NOMO-1 treated with DMSO at 0.1 percent for 48 hours (cell line): ENCODE results near the gene GOLGA6C.
A peak's percentile ranks its signal among the peaks of the same experiment; 100 is the strongest.
"Not testable (repeated sequence)": the region's sequence is repeated elsewhere in the genome, so short reads cannot be mapped to it uniquely, and the experiment has no call there.

Experiments used
- DNase-seq: peaks from one replicate; lab custom pipeline; 2025; ENCODE audit not compliant: unreplicated experiment; lab: John Stamatoyannopoulos, UW

The GOLGA6C gene

GRCh38 chr15:75258034-75258433 is at the start of gene GOLGA6C:
GOLGA6C (plus strand) TSS chr15:75258334; CDS start chr15:75258599, 265 bp downstream.
- not testable (repeated sequence) for DNase-seq

DNA sequence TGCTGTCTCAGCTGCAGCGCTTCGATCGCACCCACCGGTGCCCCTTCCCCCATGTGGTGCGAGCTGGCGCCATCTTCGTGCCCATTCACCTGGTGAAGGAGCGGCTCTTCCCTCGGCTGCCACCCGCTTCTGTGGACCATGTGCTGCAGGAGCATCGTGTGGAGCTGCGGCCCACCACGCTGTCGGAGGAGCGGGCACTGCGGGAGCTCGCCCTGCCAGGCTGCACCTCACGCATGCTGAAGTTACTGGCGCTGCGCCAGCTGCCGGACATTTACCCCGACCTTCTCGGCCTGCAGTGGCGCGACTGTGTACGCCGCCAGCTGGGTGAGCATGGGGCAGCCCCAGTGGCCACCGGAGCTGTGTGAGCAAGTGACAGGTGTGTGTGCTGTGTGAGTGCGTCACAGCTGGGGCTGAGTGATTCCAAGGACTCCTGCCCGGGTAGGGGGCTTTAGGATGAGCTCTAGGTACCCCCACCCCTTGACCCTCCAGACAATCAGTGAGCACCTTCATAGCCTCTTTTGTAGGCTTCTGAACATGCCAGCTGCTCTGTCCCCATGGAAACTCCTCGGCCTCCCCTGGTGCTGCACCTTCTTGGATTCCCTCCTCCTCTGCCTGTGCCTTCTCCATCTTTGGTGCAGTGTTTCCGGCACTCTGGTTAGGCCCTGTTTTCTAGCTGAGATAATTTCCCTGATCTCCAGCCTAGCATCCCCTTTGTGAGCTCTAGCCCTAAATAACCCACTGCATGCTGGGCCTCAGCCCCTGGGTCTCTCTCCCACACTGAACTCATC is 49.4 kb upstream of the GOLGA6C start:
- no peak for DNase-seq

DNA sequence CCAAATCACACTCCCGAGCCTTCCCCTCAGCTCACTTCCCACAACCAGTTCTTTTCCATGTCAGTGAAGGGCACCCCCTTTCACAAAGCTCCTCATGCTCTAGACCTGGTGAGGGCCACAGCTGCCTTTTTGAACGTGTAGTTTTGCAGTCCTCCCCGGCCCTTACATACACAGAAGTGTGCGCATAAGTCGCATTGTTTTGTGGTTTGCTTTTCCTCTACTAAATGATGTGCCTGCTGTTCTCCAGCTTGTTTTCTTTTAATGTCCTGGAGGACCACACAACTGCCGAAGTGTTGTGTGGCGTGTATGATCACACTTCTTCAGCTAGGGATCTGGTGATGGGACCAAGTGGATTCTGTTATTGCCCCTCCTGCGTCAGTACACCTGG is 48.9 kb upstream of the GOLGA6C start:
- no peak for DNase-seq

- DNase-seq, result no peak
Observed at GRCh38 chr15:75210811-75211230, 47.3 kb upstream of the GOLGA6C start.

GRCh38 chr15:75211436-75212199 is 46.5 kb upstream of the GOLGA6C start:
- no peak for DNase-seq

GRCh38 chr15:75212200-75212858 is 45.8 kb upstream of the GOLGA6C start:
- no peak for DNase-seq

GRCh38 chr15:75213212-75213767 is 44.8 kb upstream of the GOLGA6C start:
- DNase-seq, result no peak

DNA sequence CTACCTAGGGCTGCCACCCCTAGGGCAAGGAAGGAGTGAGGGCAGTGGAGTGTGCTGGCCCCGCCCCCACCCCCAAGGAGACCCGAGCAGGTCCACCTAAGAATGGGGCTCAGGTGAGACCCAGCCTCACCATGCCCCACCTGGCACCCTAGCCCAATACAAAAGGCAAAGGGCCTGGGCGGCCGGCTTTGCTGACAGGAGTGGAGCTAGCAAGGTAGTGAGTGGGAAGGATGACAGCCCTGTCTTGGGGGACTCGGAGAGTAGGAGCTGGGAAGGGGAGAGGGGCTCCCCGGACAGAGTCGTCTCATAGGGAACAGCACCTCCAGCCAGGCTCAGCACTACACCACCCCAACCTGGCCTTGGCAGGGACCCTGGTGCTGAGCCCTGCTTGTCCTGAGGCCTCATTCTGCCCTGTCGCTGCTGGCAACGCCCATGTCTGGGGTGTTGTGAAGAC is 44.3 kb upstream of the GOLGA6C start:
- DNase-seq, result no peak

- DNase-seq, result no peak
Observed at GRCh38 chr15:75214293-75215096, 43.6 kb upstream of the GOLGA6C start.

DNA sequence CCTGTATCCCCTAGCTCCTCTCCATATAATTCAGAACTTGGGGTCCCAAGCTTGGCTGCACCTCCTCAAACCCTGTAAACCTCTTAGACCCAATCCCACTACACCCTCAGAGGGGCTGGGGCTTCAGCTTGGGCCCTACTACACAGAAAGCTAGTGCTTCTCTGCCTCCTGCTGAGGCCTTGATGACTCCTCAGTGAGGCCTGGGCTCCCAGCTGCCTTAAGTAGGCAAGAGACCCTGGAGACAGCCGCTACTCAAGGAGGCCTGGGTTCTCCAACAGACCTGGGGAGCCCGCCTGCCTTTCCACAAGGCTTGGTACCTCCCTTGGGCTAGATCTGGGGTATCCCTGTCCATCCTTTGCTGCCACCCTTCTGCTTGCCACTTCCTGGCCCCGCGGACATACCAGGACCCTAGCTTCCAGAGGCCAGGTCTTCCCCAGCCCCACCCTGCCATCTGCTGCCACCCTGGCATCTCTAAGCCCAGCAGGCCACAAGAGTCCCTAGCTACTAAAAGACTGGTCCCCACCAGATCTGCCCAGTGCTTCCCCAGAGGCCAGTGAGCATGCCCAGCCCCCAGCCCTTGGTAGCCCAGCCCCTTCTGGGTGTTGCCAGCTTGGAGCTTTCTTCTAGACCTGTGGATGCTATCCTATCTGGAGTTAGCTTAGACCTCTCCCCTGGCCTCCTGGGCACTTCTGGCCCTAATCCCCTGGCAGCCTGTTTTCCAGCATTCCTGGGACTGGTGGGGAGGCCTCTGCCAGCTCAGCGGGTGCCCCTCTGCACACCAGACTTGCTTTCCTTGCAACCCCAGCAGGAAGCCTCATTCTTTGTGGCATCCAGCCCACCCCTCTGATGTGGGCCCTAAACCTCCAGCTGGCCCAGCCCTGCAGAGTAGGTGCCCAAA is 42.8 kb upstream of the GOLGA6C start:
- no peak for DNase-seq

- DNase-seq, result no peak
Observed at GRCh38 chr15:75217012-75217411, 41.1 kb upstream of the GOLGA6C start.

DNA sequence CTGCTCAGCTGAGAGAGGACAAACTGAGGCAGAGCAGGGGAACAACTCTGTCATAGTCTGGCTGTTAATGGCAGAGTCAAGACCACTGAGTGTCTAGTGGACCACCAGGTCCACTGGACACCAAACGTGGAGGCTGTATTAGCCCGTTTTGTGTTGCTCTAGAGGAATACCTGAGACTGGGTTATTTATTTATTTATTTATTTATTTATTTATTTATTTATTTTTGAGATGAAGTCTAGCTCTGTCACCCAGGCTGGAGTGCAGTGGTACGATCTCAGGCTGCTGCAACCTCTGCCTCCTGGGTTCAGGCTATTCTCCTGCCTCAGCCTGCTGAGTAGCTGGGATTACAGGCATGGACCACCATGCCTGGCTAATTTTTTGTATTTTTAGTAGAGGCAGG is 40.6 kb upstream of the GOLGA6C start:
- not testable (repeated sequence) for DNase-seq

DNA sequence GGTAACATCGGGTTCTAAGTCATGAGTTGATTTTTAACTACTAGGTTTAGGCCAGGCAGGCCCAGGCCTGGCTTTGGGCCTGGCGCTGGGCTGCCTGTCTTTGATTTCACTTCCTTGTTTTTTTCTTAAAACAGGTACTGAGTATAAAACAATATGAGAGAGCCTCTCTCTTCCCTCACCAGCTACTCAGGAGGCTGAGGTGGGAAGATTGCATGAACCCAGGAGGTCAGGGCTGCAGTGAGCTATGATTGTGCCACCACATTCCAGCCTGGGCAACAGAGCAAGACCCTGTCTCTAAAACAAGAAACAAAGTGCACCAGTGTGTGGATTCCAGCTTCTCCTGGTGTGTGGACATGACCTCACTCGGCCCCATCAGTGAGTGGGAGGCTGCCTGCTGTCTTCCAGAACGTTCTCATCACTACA is 38.6 kb upstream of the GOLGA6C start:
- DNase-seq, result peak; percentile 65

GRCh38 chr15:75223688-75224087 is 34.4 kb upstream of the GOLGA6C start:
- no peak for DNase-seq

DNA sequence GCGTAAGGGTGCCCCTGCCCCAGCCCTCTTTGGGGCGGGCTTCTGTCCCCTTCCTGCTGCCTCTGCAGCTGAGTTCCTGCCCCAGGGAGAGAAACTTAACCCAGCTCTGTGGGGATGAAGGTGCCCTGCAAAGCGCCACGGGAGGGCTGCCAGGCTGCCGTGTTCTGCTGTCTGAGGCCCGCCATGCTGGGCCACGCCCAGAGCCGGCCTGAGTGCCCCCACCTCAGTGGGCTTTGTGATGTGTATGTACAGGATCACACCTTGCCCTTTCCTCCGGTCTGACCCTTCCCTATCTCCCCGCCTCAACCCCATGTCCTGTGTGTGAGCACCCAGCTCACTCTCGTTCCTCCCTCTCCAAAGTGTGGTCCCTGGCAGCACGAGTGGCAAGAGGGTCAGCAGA is 33.9 kb upstream of the GOLGA6C start:
- no peak for DNase-seq

DNA sequence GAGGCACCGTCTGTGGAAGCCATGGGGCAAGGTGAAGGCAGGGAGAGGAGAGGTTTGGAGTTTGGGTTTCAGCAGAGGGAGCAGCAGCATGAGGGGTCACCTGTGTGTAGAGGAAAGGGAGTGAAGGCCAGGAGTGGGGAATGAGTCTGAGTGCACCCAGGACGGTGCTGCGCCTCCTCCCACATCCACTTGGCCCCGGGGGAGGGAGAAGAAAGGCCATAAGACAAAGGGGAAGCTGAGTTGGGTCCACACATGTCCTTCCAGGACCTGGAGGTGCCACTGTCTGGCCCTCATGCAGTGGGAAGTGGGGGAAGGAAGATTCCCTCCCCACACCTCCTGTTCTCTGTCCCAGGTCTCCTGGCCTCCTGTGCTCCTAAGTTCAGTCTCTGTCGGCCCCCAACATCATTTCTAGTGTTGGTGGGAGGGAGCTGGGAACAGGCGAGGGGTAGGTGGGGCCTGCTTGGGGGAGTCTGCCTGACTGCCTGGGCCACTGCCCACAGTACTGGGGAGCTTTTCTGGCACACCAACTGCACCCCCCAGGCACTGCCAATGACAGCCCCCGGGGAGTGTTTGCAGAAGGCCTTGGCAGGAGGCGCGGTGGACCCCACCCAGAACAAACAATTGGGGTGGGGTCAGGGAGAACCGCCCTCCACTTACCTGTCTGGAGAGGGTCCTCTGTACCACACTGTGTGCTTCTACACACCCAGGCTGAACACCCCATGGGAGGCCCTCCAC is 32.9 kb upstream of the GOLGA6C start:
- not testable (repeated sequence) for DNase-seq

- DNase-seq, result no peak
Observed at GRCh38 chr15:75225951-75226732, 32.0 kb upstream of the GOLGA6C start.

- DNase-seq, result not testable (repeated sequence)
Observed at GRCh38 chr15:75227112-75227511, 31.0 kb upstream of the GOLGA6C start.
